Measurements from ENCODE around the gene GSAP. TPM values are rescaled to one million over a fixed set of nuclear protein-coding genes. Genes with fewer than 3 reads are reported as not detected.

The GSAP gene
- polyA plus RNA-seq, 5 donors = 26.0 to 55.8 (median 47.7) TPM

DNA sequence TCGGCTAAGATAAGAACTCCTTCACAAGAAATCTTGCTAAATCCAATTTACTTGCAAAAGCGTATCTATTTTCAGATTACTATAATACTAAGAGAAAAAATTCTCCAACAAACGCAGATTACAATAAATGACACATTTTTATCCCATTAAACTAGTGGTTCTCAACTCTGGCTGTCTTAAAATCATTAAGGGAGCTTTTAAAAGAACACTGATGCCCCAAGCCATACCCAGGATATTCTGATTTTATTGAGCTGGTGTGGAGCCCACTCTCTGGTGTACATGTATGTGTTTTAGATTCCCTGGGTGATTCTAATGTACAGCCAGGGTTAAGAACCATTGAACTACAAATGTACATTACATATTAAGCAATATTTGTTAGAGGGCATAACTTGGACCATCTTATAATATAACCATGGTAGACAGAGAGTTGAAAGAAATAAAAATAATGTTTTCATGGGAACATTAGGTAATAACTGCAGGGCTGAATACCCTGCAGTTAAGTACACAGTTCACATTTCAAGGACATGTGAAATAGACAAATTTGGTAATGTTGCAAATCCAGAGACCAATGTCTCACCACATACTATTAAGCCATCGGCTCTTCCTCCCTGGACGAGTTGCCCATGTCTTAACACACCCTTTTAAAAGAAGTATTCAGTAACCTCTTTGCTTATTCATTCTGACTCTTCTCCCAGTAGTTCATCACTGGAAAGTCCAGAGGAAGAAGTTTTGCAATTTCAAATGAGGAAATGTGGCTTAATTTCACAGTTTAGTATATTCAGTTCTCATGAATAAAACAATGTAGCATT lies 6.2 kb downstream of the GSAP start:
- no peak for DNase-seq

DNA sequence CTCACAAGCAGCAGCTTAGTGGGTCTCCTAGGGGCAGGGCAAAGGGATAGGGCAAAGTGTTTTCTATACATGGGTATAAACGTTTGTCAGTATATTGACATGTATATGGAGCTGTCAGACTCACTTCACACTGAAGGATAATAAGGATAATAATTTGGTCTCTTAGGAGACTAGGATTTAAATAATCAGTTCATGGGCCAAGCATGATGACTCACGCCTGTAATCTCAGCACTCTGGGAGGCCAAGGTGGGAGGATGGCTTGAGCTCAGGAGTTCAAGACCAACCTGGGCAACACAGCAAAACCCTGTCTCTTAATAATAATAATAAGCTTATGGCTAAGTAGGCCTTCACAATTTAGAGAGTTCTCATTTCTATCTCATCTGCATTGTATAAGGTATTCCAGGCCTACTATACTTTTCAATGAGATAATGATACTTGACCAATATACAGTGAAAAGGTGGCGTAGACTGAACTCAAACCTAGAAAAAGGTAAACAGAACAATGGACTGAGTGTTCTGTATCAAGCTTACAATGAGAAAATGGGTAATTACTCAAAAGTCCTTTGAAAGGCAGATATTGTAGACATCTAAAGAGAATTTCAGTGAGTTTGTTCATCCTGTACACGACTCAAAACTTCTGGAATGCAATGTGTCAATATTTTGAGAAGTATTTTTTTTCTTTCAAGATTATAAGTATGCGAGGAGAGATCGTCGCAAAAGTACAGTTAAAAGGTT lies 7.0 kb downstream of the GSAP start:
- DNase-seq = no peak

DNA sequence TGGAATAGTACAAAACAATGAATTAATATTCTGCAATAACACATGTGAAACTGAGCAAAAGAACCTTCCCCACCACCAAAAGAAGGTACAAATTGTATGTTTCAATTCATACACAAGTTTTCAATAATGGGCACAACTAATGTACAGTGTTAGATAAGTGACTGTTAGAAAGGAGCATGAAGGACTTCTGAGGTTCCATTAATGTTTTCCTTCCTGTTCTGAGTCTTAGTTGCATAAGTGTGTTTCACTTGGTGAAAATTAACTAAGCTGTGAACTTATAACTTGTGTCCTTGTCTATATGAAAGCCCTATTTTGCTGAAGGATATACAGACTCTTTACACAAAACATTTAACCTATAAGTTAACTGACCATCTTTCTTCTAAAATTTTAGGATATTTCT lies 8.2 kb downstream of the GSAP start:
- no peak for DNase-seq

DNA sequence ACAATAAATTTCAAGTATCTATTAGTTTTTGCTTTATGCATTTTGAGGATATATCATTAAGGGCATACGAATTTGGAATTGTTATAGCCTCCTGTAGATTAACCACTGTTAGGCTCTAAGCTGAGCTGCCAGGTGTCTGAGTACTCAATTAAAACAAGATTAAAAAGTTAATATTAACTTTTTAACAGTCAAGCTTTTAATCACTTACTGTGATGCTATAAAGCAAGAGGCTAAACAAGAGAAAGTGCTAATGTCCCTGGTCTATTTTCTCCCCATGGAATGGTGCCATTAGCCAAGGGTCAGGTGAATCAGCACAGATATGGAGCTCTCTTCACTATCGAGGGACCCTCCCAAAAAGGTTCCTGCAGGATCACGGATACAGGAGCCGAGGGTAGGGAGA lies 9.7 kb downstream of the GSAP start:
- no peak for DNase-seq

DNA sequence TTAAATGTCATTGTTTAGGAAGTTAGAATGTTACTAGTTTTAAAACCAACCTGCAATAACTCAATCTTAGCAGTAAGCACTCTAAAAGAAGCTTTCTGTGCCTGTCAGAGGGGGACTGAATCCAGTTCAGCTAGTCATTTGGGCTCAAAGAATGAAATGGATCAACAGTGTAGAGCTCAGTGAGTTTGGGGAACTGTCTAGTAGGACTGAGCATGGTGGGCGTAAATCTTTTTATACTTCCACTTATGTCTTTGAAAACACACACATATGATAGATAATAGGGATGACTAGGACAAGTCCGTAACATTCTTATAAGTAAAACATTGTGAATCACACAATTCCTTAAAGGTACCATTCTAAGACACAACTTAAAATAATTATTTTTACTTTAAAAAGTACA lies 11.5 kb downstream of the GSAP start:
- no peak for DNase-seq

DNA sequence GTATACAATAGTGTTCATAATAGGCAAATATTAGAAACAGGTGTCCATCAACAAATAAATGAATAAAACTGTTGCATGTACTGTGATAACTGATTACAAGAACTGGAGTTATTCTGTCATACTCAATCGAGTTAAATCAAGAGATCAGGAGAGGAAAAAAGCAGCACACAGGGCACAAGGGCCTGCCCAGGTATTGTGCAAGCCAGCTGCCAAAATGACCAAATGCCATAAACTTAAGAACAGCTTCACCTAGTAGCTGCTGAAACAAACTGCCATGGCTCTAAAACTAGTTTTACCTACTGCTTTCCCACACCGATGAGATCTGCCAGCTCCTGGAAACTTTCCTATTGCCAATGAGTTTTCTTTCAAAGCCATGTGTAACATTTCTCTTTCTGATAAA lies 12.2 kb downstream of the GSAP start:
- DNase-seq = no peak

DNA sequence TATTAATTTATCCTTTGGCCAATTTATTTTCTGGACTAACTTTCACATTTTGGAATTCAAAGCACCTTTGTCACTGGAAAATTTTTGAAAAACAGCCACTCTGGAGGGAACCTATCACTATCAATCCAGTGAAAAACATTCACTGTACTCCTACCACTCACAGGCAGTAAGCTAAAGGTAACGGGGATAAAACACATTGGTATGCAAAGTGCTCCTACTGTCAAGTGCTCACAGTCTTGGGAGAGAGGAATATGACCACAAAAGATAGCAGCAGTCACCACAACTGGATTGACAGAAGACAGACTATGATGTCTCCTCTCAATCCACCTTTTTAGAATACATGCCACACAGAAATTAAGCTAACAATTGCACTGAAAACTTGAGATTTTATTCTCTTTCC lies 13.3 kb downstream of the GSAP start:
- no peak for DNase-seq

DNA sequence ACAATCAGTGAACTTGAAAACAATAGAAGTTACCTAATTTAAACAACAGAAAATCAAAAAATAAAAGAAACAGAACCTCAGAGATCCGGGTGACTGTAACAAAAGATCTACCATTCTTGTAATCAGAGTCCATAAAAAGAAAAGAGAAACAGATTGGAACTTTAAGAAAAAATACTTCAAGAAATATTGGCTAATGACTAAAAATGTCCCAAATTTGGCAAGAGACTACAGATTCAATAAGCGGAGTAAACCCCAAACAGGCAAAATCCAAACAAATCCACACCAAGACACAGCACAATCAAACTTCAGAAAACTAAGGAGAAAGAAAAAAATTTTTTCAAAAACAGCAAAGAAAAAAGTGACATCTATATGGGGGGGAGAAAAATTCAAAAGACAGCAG lies 15.1 kb downstream of the GSAP start:
- DNase-seq = no peak

DNA sequence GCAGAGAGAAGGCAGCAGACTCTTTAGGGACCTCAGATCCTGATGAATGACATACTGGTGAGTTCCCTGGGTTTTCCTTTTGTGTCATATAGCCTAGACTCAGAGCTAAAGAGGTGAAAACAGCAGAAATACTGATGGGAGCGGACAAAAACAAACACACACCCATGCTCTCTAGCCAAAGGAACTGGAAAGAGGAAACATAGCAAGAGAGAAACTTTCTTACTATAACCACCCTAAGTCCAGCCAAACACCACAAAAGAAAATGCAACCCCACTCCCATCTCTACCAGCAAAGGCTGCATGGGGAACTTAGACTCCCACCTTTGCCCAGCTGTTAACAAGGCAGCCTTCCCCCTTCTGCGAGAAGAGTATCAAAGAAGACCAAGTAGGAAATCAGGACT lies 16.3 kb downstream of the GSAP start:
- DNase-seq = no peak

DNA sequence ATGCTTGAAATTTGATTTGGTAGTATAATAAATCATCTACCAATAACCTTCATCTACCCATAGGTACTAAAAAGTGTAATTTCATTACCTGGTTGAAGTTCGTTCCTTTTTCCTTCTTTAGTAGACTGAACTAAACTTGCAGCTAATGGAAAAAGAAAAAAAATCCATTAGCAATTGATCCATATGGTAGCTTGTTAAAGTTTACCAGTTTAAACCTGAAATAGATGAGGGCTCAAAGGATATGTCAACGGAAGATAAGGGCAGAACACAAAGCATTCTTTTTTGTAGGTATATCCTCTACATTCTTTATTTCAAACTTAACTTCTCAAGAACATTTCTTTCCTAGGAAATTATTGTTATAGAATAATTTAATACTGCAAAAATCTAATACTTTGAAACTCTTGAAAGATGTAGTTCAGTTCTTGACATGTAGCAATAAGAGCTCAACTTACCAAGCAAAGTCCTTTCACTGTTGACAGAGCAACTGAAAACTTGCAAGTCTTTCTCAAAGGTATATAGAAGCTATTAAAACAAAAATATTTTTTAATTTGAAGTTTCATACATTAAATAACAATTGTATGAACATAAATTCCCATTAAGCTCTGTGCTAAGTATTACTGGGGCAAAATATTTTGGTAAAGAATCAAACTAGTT lies 19.1 kb downstream of the GSAP start:
- DNase-seq = no peak

DNA sequence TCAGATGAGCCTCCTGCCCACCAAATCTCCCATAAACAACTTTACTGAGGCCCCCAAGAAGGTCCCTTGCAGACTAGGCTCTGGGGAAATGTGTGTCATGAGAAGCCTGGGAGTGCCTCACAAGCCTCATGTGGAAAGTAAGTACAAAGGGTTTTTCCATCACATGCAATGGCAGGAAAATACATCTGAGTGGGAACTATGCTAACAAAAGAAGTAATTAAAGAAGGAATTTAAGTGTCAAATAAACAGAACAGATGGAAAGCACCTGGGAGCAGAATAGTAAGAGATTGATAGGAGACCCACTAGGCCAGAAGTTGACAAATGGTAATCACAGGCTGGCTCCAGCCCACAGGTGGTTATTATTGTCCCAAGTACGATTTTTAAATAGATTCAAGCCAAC lies 20.5 kb downstream of the GSAP start:
- no peak for DNase-seq

DNA sequence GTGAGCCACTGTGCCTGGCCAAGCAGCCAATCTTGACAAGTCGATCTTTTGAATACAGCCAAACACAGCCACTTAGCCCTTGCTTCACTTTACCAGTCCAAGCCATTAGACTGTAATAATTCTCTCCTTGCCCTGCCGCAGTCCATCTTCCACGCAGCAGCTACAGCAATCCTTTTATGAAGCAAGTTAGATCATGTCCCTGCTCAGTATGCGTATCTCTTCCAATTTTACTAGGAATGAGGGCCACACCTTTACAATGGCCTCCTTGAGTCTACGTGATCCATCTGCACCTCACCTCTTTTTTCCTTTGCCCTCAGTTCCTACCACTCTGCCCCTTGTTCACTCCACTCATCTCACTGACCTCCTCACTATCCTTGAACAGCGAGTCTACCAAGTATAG lies 22.2 kb downstream of the GSAP start:
- DNase-seq = no peak

DNA sequence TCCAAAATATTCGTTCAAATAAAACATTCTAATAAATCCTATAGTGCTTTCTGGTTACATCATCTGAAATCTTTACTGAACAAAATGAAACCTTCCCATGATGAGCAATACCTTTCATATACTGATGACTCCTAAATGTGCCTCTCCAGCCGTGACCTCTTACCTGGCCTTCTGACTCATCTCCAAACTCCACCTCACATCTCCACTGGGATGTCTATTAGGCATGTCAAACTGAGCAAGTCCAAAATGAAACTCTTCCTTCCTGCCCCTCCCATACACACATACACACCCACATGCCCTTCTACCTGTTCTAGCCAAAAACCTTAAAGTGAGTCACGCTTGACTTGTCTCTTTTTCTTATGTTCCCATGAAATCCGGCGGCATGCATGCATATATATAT lies 22.9 kb downstream of the GSAP start:
- DNase-seq = no peak

DNA sequence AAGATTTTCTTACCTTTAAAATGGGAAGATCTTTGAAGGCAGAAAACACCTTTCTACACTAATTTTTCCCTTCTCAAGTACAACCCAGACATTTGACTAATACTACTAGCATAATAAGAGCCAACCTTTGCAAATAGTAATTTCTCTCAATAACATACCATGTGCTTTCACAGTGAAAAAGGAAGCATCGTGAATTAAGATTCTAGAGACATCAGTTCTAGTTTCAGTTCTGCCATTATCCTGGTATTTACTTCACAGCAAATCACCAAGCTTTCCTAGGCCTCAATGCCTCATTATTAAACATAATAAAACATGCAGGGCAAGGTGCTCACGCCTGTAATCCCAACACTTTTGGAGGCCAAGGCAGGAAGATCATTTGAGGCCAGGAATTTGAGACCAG lies 24.9 kb downstream of the GSAP start:
- no peak for DNase-seq

DNA sequence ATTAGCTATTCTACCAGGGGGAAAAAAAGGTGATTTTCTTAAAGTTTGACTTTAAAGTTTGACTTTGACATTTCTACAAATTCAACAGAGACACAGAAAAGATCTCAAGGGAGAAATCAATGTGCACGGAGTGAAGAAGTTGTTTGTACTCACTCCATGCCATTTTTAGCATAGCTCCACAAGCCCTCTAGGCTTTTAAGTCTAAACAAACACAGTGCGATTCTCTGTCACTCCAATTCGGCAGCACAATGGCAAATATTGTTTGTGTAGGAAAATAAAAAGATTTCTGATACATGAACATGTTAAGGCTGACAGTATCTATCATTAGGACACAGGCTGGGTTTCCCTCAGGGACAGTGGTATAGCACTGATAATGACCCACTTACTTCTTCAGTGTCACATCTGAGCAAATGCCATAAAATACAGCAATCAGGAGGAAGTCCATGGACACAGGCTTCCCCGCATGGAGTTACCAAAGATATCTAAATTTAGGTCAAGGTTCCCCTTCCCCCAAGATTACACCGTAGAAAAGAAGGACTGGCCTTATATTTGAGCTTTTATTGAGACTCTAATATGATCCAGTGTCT lies 28.0 kb downstream of the GSAP start:
- DNase-seq = no peak

DNA sequence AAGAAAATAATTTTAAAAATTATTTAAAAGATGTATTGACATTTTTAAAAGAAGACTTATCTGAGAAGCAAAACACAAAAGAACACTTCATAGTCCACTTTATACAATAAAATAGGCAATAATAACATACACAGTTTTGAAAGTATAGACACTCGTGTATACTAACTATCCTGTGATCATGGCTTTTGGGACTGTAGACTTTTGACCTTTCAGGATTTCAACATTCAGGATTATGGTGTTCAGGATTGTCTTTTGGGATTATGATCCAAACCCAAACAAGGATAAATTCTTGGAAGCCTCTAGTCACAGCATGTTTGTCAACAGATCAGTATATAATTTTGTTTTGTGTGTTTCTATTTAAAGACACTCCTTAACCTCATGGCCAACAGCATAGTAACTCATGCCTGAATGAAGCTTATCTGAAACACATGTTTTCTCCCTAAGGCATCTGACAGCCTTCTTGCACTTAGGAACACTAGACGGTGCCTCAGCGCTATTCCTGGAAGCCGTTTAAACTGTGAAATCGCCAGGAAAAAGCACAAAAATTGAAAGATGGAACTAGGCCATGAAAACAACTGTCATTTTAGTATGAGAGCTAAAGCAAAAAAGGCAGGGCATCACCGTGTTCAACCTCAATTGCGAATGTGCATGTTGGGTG lies 29.9 kb downstream of the GSAP start:
- DNase-seq = no peak

DNA sequence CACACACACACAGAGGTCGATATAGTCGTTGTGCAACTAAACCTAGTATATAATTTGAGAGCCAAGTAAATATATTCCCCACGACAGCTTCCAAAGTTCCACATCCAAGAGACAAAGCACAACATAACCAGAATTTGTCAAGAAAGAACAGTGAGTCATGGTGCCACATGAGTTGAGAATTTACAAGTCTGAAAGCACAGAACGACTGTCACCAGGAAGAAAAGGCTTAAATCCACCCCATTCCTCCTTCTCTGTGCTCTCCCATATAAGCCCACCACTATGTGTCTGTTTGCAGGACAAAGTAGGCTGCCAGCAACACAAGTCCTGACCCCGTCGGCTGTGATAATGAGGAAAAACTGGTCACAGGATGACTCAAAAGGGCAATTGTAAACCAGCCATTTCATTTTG lies 32.8 kb downstream of the GSAP start:
- no peak for DNase-seq

DNA sequence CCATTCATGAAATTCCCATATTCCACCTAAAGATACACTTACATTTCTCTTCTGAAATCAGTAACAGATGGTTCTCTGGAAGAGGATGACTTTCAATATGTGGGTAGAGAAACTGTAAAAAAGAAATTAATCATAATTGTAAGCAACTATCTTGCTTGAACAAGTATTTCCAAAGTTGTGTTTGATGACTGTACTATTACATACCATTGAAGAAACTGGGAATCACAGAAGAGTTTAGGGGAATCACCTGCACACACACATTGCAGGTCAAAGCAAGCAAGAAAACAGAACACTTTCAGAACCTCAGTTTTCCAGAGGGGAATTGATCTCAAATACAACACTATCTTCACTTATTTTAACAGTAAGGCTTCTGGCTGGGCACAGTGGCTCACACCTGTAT lies 33.6 kb downstream of the GSAP start:
- no peak for DNase-seq

DNA sequence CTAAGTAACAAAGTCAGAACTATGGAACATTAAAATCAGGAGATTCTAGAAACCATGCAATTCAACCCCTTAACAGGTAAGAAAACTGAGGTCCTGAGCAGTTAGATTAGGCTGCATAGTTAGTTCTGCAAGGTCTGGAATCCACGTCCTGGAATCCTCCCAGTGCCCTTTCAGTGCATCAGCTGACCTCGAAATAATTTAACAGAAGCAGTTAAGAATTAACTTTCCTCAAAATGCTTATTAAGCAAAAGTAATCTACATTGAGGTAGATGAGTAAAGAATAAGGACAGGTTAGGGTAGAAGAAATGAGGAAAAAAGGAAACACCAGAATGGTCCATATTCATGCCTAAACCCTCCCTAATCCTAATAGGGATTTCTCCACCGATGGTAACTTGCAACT lies 37.6 kb downstream of the GSAP start:
- no peak for DNase-seq

DNA sequence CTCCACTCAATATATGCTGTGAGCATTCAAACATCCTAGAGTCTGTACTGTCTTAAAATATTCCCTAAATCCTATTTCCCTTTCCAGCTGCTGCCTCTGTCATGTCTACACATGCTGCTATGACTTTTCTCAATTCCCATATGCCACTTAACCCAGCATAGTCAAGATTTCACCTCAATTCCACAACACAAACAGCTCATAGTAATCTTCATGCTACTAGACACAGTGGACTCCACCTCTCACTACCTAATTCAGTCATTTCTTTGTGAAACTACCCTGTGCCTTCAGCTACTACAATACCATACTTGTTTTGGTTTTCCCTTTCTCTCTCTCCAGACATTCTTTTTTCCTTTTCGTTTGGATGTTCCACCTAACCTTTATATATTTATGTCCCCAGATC lies 45.5 kb downstream of the GSAP start:
- DNase-seq = no peak

DNA sequence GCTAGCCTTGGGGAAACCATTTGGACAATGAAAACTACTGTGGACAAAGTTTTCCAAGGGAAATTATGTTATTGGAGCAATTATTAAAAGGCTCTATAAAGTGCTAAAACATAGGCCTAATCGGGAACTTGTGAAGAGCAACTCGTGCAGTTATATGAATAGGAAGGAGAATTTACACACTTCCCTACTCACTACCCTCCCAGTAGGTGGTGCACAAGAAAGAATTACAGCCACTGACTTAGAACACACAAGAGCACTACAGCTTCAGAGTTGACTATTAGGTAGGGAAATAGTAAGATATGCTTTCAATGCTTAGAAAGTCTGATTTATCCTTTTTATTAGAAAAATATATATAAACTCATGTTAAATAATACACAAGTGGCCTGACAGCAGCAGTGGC lies 47.2 kb downstream of the GSAP start:
- DNase-seq = no peak

DNA sequence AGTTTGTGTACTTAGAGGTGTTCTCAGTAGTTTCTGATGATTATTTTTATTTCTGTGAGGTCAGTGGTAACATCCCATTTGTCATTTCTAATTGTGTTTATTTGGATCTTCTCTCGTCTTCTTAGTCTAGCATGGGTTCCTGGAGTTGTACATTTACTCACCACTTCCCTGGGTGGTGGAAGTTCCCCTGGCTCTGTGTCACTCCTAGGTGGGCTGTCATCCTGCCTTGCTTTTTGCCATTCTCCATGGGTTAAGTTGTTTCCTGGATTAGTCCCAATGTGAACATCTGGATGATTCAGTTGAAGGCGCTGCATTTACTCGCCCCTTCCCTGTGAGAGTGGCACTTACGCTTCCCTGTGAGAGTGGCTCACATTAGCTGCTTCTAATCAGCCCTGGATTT lies 48.2 kb downstream of the GSAP start:
- DNase-seq = no peak

All from right lung (tissue), 5 donors.